HEK293T (cell line): ENCODE data around the gene GP9.
"Not testable (repeated sequence)": the region's sequence is repeated elsewhere in the genome, so short reads cannot be mapped to it uniquely, and the experiment has no call there.

ENCODE experiments used
- ARNT ChIP-seq: fragments of 450-650 bp; IDR thresholded peaks from 2 replicates; pipeline ENCODE4 v1.6.1; 2017; ENCODE audit warnings: mild to moderate bottlenecking
- BHLHE40 ChIP-seq: fragments of 450-650 bp; IDR thresholded peaks from 2 replicates; pipeline ENCODE4 v1.6.1; 2016; ENCODE audit warnings: mild to moderate bottlenecking, moderate library complexity, borderline replicate concordance
- CTBP1 ChIP-seq: fragments of 450-650 bp; IDR thresholded peaks from 2 replicates; pipeline ENCODE4 v1.6.1; 2016; ENCODE audit warnings: borderline replicate concordance
- FOXA1 ChIP-seq: fragments of 450-650 bp; IDR thresholded peaks from 2 replicates; pipeline ENCODE4 v1.6.1; 2016; ENCODE audit warnings: mild to moderate bottlenecking
- ZNF384 ChIP-seq: fragments of 450-650 bp; IDR thresholded peaks from 2 replicates; pipeline ENCODE4 v1.6.1; 2016

- not testable (repeated sequence) for TF ChIP-seq ARNT, ZNF384, CTBP1, FOXA1, BHLHE40
These were observed 27.3 kb downstream of the GP9 start for GRCh38 chr3:129087904-129088303.
